HL-60 (cell line): ENCODE results near the gene NF1.
"Not testable (repeated sequence)": the region's sequence is repeated elsewhere in the genome, so short reads cannot be mapped to it uniquely, and the experiment has no call there.

Experiments used
- DNase-seq, 2 experiments: peaks; one replicate each; pipeline ENCODE4 v3.0.0-alpha.2; 2010 to 2020; ENCODE audit warnings: low read depth in 1 of 2, low spot score in 1 of 2
- H3K27ac ChIP-seq: fragments of 250-450 bp; sonication (Bioruptor Pico); replicated peaks from 2 replicates; pipeline ENCODE4 v1.5.1; 2020; ENCODE audit warnings: mild to moderate bottlenecking, moderate library complexity
- H3K27me3 ChIP-seq: fragments of 250-450 bp; sonication (Bioruptor Pico); 2 replicates; pipeline ENCODE4 v1.5.1; 2021; ENCODE audit warnings: mild to moderate bottlenecking, moderate library complexity; ENCODE audit not compliant: insufficient read depth, poor library complexity, severe bottlenecking
- H3K4me3 ChIP-seq: replicated peaks from 2 replicates; pipeline ENCODE4 v1.5.1; 2011; ENCODE audit warnings: mild to moderate bottlenecking, control low read depth, low read length; ENCODE audit not compliant: insufficient read depth
- CTCF ChIP-seq: IDR thresholded peaks from one replicate; pipeline ENCODE4 v1.5.1; 2011; ENCODE audit warnings: low read length, control low read depth, inconsistent platforms; ENCODE audit not compliant: insufficient read depth
- GABPA ChIP-seq: IDR thresholded peaks from 2 replicates; pipeline ENCODE4 v1.6.1; 2012; ENCODE audit warnings: low read depth
- POLR2AphosphoS5 ChIP-seq: IDR thresholded peaks from 2 replicates; pipeline ENCODE4 v1.6.1; 2012; ENCODE audit warnings: low read depth
- SPI1 ChIP-seq: IDR thresholded peaks from 2 replicates; pipeline ENCODE4 v1.6.1; 2012; ENCODE audit warnings: low read depth, mild to moderate bottlenecking, borderline replicate concordance
- long read RNA-seq: library from polyadenylated mRNA; unstranded; transcript quantifications from one replicate; pipeline ENCODE4 v2.0.0, GENCODE V29; 2020
- TF ChIP-seq, protein P1 (sequence below): IDR thresholded peaks from 2 replicates; pipeline ENCODE4 v1.6.1; 2012; ENCODE audit warnings: low read depth; ENCODE audit not compliant: insufficient replicate concordance

NF1 gene
- long read RNA-seq, partial matches to known transcripts: 3 of 11 reads
- long read RNA-seq, other reads (novel, unspliced or antisense): 7 of 11 reads

GRCh38 chr17:31094600-31095235 is at the start of gene NF1:
TSS of gene NF1 (plus strand) at chr17:31094977. CDS start at chr17:31095310, 333 bp downstream.
- peak; percentile 83 to 95 for DNase-seq
- Histone ChIP-seq H3K27ac (peak within 1 kb of the TSS; percentile 85), H3K27me3 (no peaks in the 10 kb centered on the region), H3K4me3 (peak within 1 kb of the TSS; percentile 99)
- TF ChIP-seq GABPA (no peak), SPI1 (peak; percentile 20; the same call in 1 of the 2 replicates), CTCF (no peak), POLR2AphosphoS5 (no peak; the same call in 1 of the 2 replicates)
- TF ChIP-seq, protein P1, sequence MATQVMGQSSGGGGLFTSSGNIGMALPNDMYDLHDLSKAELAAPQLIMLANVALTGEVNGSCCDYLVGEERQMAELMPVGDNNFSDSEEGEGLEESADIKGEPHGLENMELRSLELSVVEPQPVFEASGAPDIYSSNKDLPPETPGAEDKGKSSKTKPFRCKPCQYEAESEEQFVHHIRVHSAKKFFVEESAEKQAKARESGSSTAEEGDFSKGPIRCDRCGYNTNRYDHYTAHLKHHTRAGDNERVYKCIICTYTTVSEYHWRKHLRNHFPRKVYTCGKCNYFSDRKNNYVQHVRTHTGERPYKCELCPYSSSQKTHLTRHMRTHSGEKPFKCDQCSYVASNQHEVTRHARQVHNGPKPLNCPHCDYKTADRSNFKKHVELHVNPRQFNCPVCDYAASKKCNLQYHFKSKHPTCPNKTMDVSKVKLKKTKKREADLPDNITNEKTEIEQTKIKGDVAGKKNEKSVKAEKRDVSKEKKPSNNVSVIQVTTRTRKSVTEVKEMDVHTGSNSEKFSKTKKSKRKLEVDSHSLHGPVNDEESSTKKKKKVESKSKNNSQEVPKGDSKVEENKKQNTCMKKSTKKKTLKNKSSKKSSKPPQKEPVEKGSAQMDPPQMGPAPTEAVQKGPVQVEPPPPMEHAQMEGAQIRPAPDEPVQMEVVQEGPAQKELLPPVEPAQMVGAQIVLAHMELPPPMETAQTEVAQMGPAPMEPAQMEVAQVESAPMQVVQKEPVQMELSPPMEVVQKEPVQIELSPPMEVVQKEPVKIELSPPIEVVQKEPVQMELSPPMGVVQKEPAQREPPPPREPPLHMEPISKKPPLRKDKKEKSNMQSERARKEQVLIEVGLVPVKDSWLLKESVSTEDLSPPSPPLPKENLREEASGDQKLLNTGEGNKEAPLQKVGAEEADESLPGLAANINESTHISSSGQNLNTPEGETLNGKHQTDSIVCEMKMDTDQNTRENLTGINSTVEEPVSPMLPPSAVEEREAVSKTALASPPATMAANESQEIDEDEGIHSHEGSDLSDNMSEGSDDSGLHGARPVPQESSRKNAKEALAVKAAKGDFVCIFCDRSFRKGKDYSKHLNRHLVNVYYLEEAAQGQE: no peak

- DNase-seq, H3K27me3 ChIP-seq, H3K4me3 ChIP-seq, H3K27ac ChIP-seq: not testable (repeated sequence)
These were observed 47.8 kb upstream of the NF1 start for GRCh38 chr17:31046856-31047425.

- no peak overlapping the region for H3K27ac ChIP-seq
- TF ChIP-seq SPI1 (no peak), GABPA (no peak), CTCF (no peak), POLR2AphosphoS5 (no peak)
- TF ChIP-seq, protein P1: no peak
- H3K4me3 ChIP-seq: no peak overlapping the region
- DNase-seq: no peak
- no peaks in the 10 kb centered on the region for H3K27me3 ChIP-seq
These were observed 46.6 kb upstream of the NF1 start for GRCh38 chr17:31048142-31048541.

DNA sequence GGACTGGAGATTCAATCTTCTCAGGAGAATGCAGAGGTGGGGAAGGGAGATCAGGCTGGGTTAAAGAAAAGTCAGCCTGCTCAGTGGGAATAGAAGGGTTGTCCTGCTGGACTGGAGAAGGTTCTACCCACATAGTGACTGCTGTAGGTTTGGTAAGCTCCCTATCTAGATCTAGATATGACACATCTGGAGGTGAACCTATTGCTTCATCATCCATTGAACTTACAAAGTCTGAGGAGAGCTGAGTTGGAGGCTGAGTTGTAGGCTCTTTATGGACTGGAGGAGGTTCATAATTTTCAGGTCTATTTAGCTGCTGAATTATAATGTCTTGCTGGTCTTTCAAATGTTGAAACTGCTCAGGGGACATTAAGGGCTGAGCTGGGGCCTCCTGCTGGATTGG is 46.0 kb upstream of the NF1 start:
- no peak for DNase-seq
- no peak overlapping the region for H3K4me3 ChIP-seq
- H3K27me3 ChIP-seq: no peaks in the 10 kb centered on the region

More for the DNA sequence above, 46.0 kb upstream of the NF1 start:
- no peak overlapping the region for H3K27ac ChIP-seq
- TF ChIP-seq SPI1: no peak
- TF ChIP-seq POLR2AphosphoS5: no peak
